H9 (cell line): ENCODE data around the gene PTPRR. TPM values are rescaled to one million over a fixed set of nuclear protein-coding genes. Genes with fewer than 3 reads are reported as not detected.

Experiments used
- DNase-seq: peaks from one replicate; pipeline ENCODE4 v3.0.0-alpha.2; 2017
- H2AFZ ChIP-seq: one replicate; pipeline ENCODE4 v1.6.1; 2013; ENCODE audit warnings: mild to moderate bottlenecking, low read length, control low read depth, moderate library complexity
- H2AK5ac ChIP-seq: 2 replicates; pipeline ENCODE4 v1.6.1; 2013; ENCODE audit warnings: low read length, control low read depth, mixed read lengths; ENCODE audit not compliant: insufficient read length
- H2BK120ac ChIP-seq: one replicate; pipeline ENCODE4 v1.6.1; 2013; ENCODE audit warnings: low read depth, mild to moderate bottlenecking, low read length, control low read depth, inconsistent platforms; ENCODE audit not compliant: poor library complexity, severe bottlenecking
- H2BK12ac ChIP-seq: 2 replicates; pipeline ENCODE4 v1.6.1; 2013; ENCODE audit warnings: low read length, control low read depth, mixed read lengths, low read depth; ENCODE audit not compliant: insufficient read length
- H2BK15ac ChIP-seq: 2 replicates; pipeline ENCODE4 v1.6.1; 2013; ENCODE audit warnings: low read depth, low read length, control low read depth
- H2BK20ac ChIP-seq: one replicate; pipeline ENCODE4 v1.6.1; 2013; ENCODE audit warnings: low read depth, mild to moderate bottlenecking, low read length, control low read depth, inconsistent platforms; ENCODE audit not compliant: poor library complexity, severe bottlenecking
- H2BK5ac ChIP-seq: 2 replicates; pipeline ENCODE4 v1.6.1; 2013; ENCODE audit warnings: low read length, control low read depth, mixed read lengths; ENCODE audit not compliant: insufficient read length
- H3K14ac ChIP-seq: 2 replicates; pipeline ENCODE4 v1.6.1; 2013; ENCODE audit warnings: low read length, control low read depth; ENCODE audit not compliant: insufficient read depth
- H3K18ac ChIP-seq: 2 replicates; pipeline ENCODE4 v1.6.1; 2013; ENCODE audit warnings: low read depth, mild to moderate bottlenecking, mixed read lengths, low read length, control low read depth; ENCODE audit not compliant: insufficient read length
- H3K23ac ChIP-seq: 2 replicates; pipeline ENCODE4 v1.6.1; 2013; ENCODE audit warnings: low read length, control low read depth, mixed read lengths, low read depth; ENCODE audit not compliant: insufficient read length
- H3K23me2 ChIP-seq: 2 replicates; pipeline ENCODE4 v1.6.1; 2013; ENCODE audit warnings: low read depth, mild to moderate bottlenecking, mixed read lengths, low read length, control low read depth; ENCODE audit not compliant: insufficient read length, poor library complexity, severe bottlenecking
- H3K27ac ChIP-seq: 2 replicates; pipeline ENCODE4 v1.5.1; 2013; ENCODE audit warnings: low read length, control low read depth, mixed read lengths, low read depth; ENCODE audit not compliant: insufficient read length
- H3K27me3 ChIP-seq: 2 replicates; pipeline ENCODE4 v1.6.1; 2013; ENCODE audit warnings: low read length, control low read depth, inconsistent platforms; ENCODE audit not compliant: insufficient read depth
- H3K4ac ChIP-seq: 2 replicates; pipeline ENCODE4 v1.6.1; 2013; ENCODE audit warnings: low read depth, mild to moderate bottlenecking, control low read depth, inconsistent platforms, low read length, moderate library complexity
- H3K4me1 ChIP-seq: 2 replicates; pipeline ENCODE4 v1.6.1; 2013; ENCODE audit warnings: low read length, control low read depth, inconsistent platforms; ENCODE audit not compliant: insufficient read depth
- H3K4me2 ChIP-seq: 2 replicates; pipeline ENCODE4 v1.6.1; 2013; ENCODE audit warnings: low read length, control low read depth, mixed read lengths; ENCODE audit not compliant: insufficient read length, insufficient read depth
- H3K56ac ChIP-seq: 2 replicates; pipeline ENCODE4 v1.6.1; 2013; ENCODE audit warnings: low read depth, mild to moderate bottlenecking, mixed read lengths, low read length, control low read depth; ENCODE audit not compliant: insufficient read length
- H3K79me1 ChIP-seq: 2 replicates; pipeline ENCODE4 v1.6.1; 2013; ENCODE audit warnings: low read depth, mild to moderate bottlenecking, moderate library complexity, low read length, control low read depth, inconsistent platforms; ENCODE audit not compliant: insufficient read depth, poor library complexity, severe bottlenecking
- H3K79me2 ChIP-seq: 2 replicates; pipeline ENCODE4 v1.6.1; 2013; ENCODE audit warnings: low read length, control low read depth, inconsistent platforms; ENCODE audit not compliant: insufficient read depth
- H3K9ac ChIP-seq: 2 replicates; pipeline ENCODE4 v1.6.1; 2013; ENCODE audit warnings: low read length, control low read depth, mixed read lengths; ENCODE audit not compliant: insufficient read length; ENCODE audit errors: extremely low read depth
- H3K9me3 ChIP-seq: one replicate; pipeline ENCODE4 v1.6.1; 2013; ENCODE audit warnings: low read depth, low read length, inconsistent platforms; ENCODE audit not compliant: control insufficient read depth
- H3T11ph ChIP-seq: one replicate; pipeline ENCODE4 v1.6.1; 2013; ENCODE audit warnings: mild to moderate bottlenecking, low read length, control low read depth, inconsistent platforms
- H4K20me1 ChIP-seq: one replicate; pipeline ENCODE4 v1.6.1; 2013; ENCODE audit not compliant: control insufficient read depth, insufficient read length, insufficient read depth
- H4K5ac ChIP-seq: 2 replicates; pipeline ENCODE4 v1.6.1; 2013; ENCODE audit warnings: low read depth, mild to moderate bottlenecking, mixed read lengths, low read length, control low read depth; ENCODE audit not compliant: insufficient read length
- H4K8ac ChIP-seq: replicated peaks from 2 replicates; pipeline ENCODE4 v1.6.1; 2013; ENCODE audit warnings: low read length, control low read depth, mixed read lengths, low read depth; ENCODE audit not compliant: insufficient read length
- H4K91ac ChIP-seq: 2 replicates; pipeline ENCODE4 v1.6.1; 2013; ENCODE audit warnings: low read depth, mild to moderate bottlenecking, moderate library complexity, mixed read lengths, low read length, control low read depth; ENCODE audit not compliant: insufficient read length
- H3K27ac Mint-ChIP-seq, 3 experiments: 2 replicates in 2 of 3; 3 replicates in 1 of 3; pipeline ENCODE4 v1.8.0; 2020 to 2021; ENCODE audit warnings: mixed read lengths in 3 of 3, mild to moderate bottlenecking in 1 of 3, moderate library complexity in 1 of 3
- H3K27me3 Mint-ChIP-seq: 2 replicates; pipeline ENCODE4 v1.8.0; 2021; ENCODE audit warnings: low read depth, mild to moderate bottlenecking, moderate library complexity, mixed read lengths
- H3K36me3 Mint-ChIP-seq, 3 experiments: 2 replicates in 2 of 3; 3 replicates in 1 of 3; pipeline ENCODE4 v1.8.0; 2020 to 2021; ENCODE audit warnings: low read depth in 3 of 3, mixed read lengths in 3 of 3; ENCODE audit not compliant: insufficient read depth in 1 of 3
- H3K4me1 Mint-ChIP-seq, 2 experiments: 2 replicates each; pipeline ENCODE4 v1.8.0; 2020; ENCODE audit warnings: mixed read lengths in 2 of 2
- H3K4me3 Mint-ChIP-seq, 2 experiments: 2 replicates in 1 of 2; 3 replicates in 1 of 2; pipeline ENCODE4 v1.8.0; 2020 to 2021; ENCODE audit warnings: mild to moderate bottlenecking in 2 of 2, mixed read lengths in 2 of 2, moderate library complexity in 1 of 2
- H3K9me3 Mint-ChIP-seq, 2 experiments: 2 replicates in 1 of 2; 3 replicates in 1 of 2; pipeline ENCODE4 v1.8.0; 2020; ENCODE audit warnings: mild to moderate bottlenecking in 2 of 2, mixed read lengths in 2 of 2, moderate library complexity in 1 of 2
- CTCF ChIP-seq: fragments of 200-600 bp; sonication (generic); conservative IDR thresholded peaks from 3 replicates; pipeline ENCODE4 v1.8.0; 2021; ENCODE audit warnings: antibody characterized with exemption, mild to moderate bottlenecking
- WGBS: extraction: QIAGEN DNeasy Blood & Tissue Kit; methylation state at CpG from one replicate; pipeline ENCODE4 v1.1.7; 2013; ENCODE audit warnings: missing lambda C conversion rate, low lambda C conversion rate, mixed read lengths; ENCODE audit not compliant: insufficient read length; ENCODE audit errors: extremely low coverage; 5-methylcytosine and 5-hydroxymethylcytosine counted together
- total RNA-seq: library from RNA; stranded (reverse); gene quantifications from 2 replicates; pipeline ENCODE4 v1.2.1, GENCODE V29; 2021

The PTPRR gene
- total RNA-seq, 1 experiment from 2014 or later: 0.22 TPM

DNA sequence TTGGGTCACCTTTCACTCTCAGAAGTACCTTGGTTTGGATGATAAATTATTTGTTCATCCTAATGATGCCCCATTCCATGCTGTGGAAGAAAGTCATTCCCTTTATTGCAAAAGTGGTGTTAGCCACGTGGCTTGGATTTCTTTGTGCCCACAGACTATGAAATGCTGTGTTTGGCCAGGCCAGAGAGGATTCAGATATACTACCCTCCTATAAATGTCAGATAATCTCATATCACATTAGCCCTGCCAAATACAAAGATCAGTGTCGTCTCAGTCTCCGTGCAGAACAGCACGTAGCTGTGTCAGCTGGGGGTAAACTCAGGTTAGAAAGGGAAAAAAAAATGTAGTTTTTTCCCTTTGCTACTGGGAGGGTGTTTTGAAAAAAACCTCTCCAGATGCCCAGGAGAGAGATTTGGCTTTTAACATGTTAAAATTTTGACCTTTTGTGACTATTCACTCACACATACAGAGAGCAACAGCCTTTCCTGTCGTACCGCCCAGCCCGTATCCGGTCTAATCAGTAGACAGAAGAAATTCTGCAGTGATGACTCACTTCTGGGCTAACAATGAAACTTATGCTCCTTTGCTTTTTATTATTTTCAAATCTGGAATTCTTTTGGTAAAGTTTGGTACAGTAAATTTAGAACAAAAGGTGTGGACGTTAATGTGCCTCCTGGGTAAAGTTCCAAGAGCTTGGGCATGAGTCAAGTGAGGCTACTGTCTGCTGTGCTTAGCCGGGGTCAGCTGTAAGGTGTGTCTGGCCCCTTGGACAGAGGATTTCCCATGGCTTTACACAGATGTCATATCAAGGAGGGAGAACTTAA lies 274.8 kb downstream of the PTPRR start:
- H3K4me1 Mint-ChIP-seq: peaks cover 18 to 36% of the 10 kb centered on the region in 2 experiments
- Histone ChIP-seq H2AFZ (no peak overlapping the region), H4K5ac (no peak overlapping the region), H4K8ac (no peak overlapping the region), H2BK120ac (no peak overlapping the region), H3K23ac (no peak overlapping the region), H4K20me1 (no peaks in the 10 kb centered on the region), H3K23me2 (no peaks in the 10 kb centered on the region), H2BK5ac (peak overlapping the region; percentile 20), H3K79me1 (no peaks in the 10 kb centered on the region), H4K91ac (no peak overlapping the region), H3K14ac (no peak overlapping the region), H3K56ac (no peak overlapping the region), H3K18ac (peak overlapping the region; percentile 7), H2BK20ac (no peak overlapping the region), H3K79me2 (no peaks in the 10 kb centered on the region), H3K4me1 (peaks cover 9% of the 10 kb centered on the region; the same call in 1 of the 2 replicates), H2BK15ac (no peak overlapping the region), H3K4me2 (no peak overlapping the region), H3K4ac (no peak overlapping the region), H2BK12ac (no peak overlapping the region), H3T11ph (no peak overlapping the region), H3K9ac (no peak overlapping the region), H2AK5ac (no peak overlapping the region), H3K27me3 (no peaks in the 10 kb centered on the region), H3K27ac (peak overlapping the region; percentile 87), H3K9me3 (no peaks in the 10 kb centered on the region)
- no CpG with 5 or more reads among the region's 10 CpGs for WGBS
- H3K9me3 Mint-ChIP-seq: no peaks in the 10 kb centered on the region
- no peak for TF ChIP-seq CTCF
- H3K27me3 Mint-ChIP-seq: no peaks in the 10 kb centered on the region
- peak; percentile 57 for DNase-seq
- H3K4me3 Mint-ChIP-seq: no peak overlapping the region; a peak in 1 of 5 replicates
- peak overlapping the region in 2 of 3 experiments; percentile 57 to 97; a peak in 3 of 7 replicates for H3K27ac Mint-ChIP-seq
- no peaks in the 10 kb centered on the region for H3K36me3 Mint-ChIP-seq
